ENCODE data around the gene INO80D. TPM values are rescaled to one million over a fixed set of nuclear protein-coding genes. Genes with fewer than 3 reads are reported as not detected.

INO80D gene
- total RNA-seq, 1 experiment from 2014 or later = 14.4 TPM

- ATAC-seq (no peak), DNase-seq (ENCODE audit: low read depth, low spot score) (no peak)
- ChIA-PET CTCF (no interaction called here), RAD21 (ENCODE audit: low non-redundant PET in 1 of 2, low total read pairs in 2 of 2, uncharacterized antibody in 2 of 2, unreplicated experiment in 2 of 2) (no interaction called here), POLR2A (no interaction called here)
- Histone ChIP-seq H4K20me1 (ENCODE audit: insufficient read depth) (no peaks in the 10 kb centered on the region), H3K4me3 (replicated peaks in 1 of 2; ENCODE audit: low read depth in 1 of 2, low read length in 2 of 2) (no peak overlapping the region), H2AFZ (ENCODE audit: low read depth, low read length, poor library complexity, severe bottlenecking) (no peak overlapping the region), H3K27ac (ENCODE audit: low read depth, low read length) (no peak overlapping the region), H3K4me2 (ENCODE audit: low read length) (no peak overlapping the region), H3K27me3 (ENCODE audit: insufficient read depth, low read length) (no peaks in the 10 kb centered on the region), H3K79me2 (ENCODE audit: insufficient read depth, low read length) (peaks cover 27% of the 10 kb centered on the region), H3K9me3 (ENCODE audit: control insufficient read depth in 1 of 2, insufficient read depth in 1 of 2, low read depth in 1 of 2, low read length in 2 of 2) (no peaks in the 10 kb centered on the region), H3K9ac (ENCODE audit: low read length) (no peak overlapping the region), H3K36me3 (ENCODE audit: control insufficient read depth in 1 of 2, insufficient read depth in 2 of 2, low read length in 2 of 2) (no peaks in the 10 kb centered on the region), H3K4me1 (ENCODE audit: control insufficient read depth in 1 of 2, insufficient read depth in 2 of 2, low read length in 2 of 2) (no peaks in the 10 kb centered on the region), H3K9me2 (ENCODE audit: insufficient read depth) (no peaks in the 10 kb centered on the region)
- TF ChIP-seq ZNF274 (IDR thresholded peaks at IDR 0.05; ENCODE audit: low read depth, low read length) (no peak), JUND (IDR thresholded peaks at IDR 0.05) (no peak), ZBTB33 (IDR thresholded peaks at IDR 0.05; ENCODE audit: extremely low read depth, insufficient replicate concordance, low read length) (no peak), CBX3 (IDR thresholded peaks at IDR 0.05; ENCODE audit: low read depth) (no peak), POLR2A (IDR thresholded peaks at IDR 0.05; ENCODE audit: borderline replicate concordance, extremely low read depth, insufficient read depth, insufficient read length) (no peak), ATF3 (IDR thresholded peaks at IDR 0.05) (no peak), TCF7L2 (IDR thresholded peaks at IDR 0.05; ENCODE audit: borderline replicate concordance, extremely low read depth, insufficient read depth, insufficient read length) (no peak), RAD21 (IDR thresholded peaks at IDR 0.05; ENCODE audit: low read depth) (no peak), CTCF (IDR thresholded peaks at IDR 0.05 in 2 of 3, conservative IDR thresholded peaks at IDR 0.05 in 1 of 3; ENCODE audit: borderline replicate concordance in 1 of 3, insufficient read depth in 1 of 3, low read depth in 2 of 3, low read length in 2 of 3) (no peak), EZH2phosphoT487 (IDR thresholded peaks at IDR 0.05; ENCODE audit: borderline replicate concordance) (no peak), EGR1 (IDR thresholded peaks at IDR 0.05; ENCODE audit: low read depth) (no peak), SRF (IDR thresholded peaks at IDR 0.05; ENCODE audit: low read depth) (no peak)
- BruUV-seq (replicated peaks) = no TSS peak
- intact Hi-C loops (cut with micrococcal nuclease) = no loop called here
Measured at GRCh38 chr2:206068207-206068606, 17.8 kb downstream of the INO80D start.

All from HCT116 (cell line).